ENCODE data around the gene RAPGEF6.

- TF ChIP-seq CTCF (IDR thresholded peaks at IDR 0.05) (no peak), POLR2A (IDR thresholded peaks at IDR 0.05) (no peak)
These were observed 59.3 kb downstream of the RAPGEF6 start for GRCh38 chr5:131575660-131576227.

Measured in adrenal gland (tissue), 5 donors.